NCI-H1105 treated with DMSO at 0.1 percent for 48 hours (cell line): ENCODE measurements around the gene SYNGAP1.

Experiments
- DNase-seq: peaks from one replicate; lab custom pipeline; 2025; lab: John Stamatoyannopoulos, UW

The SYNGAP1 gene

GRCh38 chr6:33404884-33405283 lies 15.0 kb upstream of the SYNGAP1 start:
- DNase-seq = no peak

- DNase-seq = no peak
Measured at GRCh38 chr6:33405386-33405940, 14.4 kb upstream of the SYNGAP1 start.

GRCh38 chr6:33406126-33406525 lies 13.7 kb upstream of the SYNGAP1 start:
- no peak for DNase-seq

- no peak for DNase-seq
Measured at GRCh38 chr6:33407132-33407718, 12.6 kb upstream of the SYNGAP1 start.

- peak; percentile 97 for DNase-seq
Measured at GRCh38 chr6:33410050-33410710, 9.7 kb upstream of the SYNGAP1 start.

- DNase-seq = no peak
Measured at GRCh38 chr6:33410711-33411631, 8.9 kb upstream of the SYNGAP1 start, which contains the start of gene PHF1. PHF1 (plus strand) TSS chr6:33411014; CDS start chr6:33412264, 1,250 bp downstream.

GRCh38 chr6:33411632-33412005 lies 8.2 kb upstream of the SYNGAP1 start:
- no peak for DNase-seq

GRCh38 chr6:33412140-33413009 lies 7.5 kb upstream of the SYNGAP1 start:
- no peak for DNase-seq

GRCh38 chr6:33413241-33414120 lies 6.4 kb upstream of the SYNGAP1 start:
- DNase-seq = no peak

GRCh38 chr6:33414592-33415271 lies 5.1 kb upstream of the SYNGAP1 start:
- DNase-seq = no peak

GRCh38 chr6:33415831-33416230 lies 4.0 kb upstream of the SYNGAP1 start:
- no peak for DNase-seq

GRCh38 chr6:33416386-33417127 lies 3.3 kb upstream of the SYNGAP1 start:
- DNase-seq = no peak

GRCh38 chr6:33417128-33417902 lies 2.5 kb upstream of the SYNGAP1 start:
- DNase-seq = no peak

- peak; percentile 100 for DNase-seq
Measured at GRCh38 chr6:33417903-33418689, 1.8 kb upstream of the SYNGAP1 start, which contains the start of gene CUTA. CUTA (minus strand) TSS chr6:33418107; CDS start chr6:33418000, 107 bp downstream.

GRCh38 chr6:33418690-33419291 lies 1.1 kb upstream of the SYNGAP1 start:
- DNase-seq = no peak

GRCh38 chr6:33420491-33421343 lies 852 bp downstream of the SYNGAP1 start:
- DNase-seq = no peak
